ENCODE data around the gene DOHH.

The DOHH gene

GRCh38 chr19:3476830-3477229 is 23.6 kb downstream of the DOHH start:
- DNase-seq = no peak

GRCh38 chr19:3475449-3475848 is 25.0 kb downstream of the DOHH start:
- no peak for DNase-seq

GRCh38 chr19:3474614-3475013 is 25.9 kb downstream of the DOHH start:
- no peak for DNase-seq

GRCh38 chr19:3474010-3474409 is 26.5 kb downstream of the DOHH start:
- no peak for DNase-seq

GRCh38 chr19:3471954-3472655 is 28.4 kb downstream of the DOHH start:
- DNase-seq = peak in 1 of 2 experiments; percentile 38

- DNase-seq = no peak
Observed at GRCh38 chr19:3470500-3471128, 29.9 kb downstream of the DOHH start.

GRCh38 chr19:3469638-3470499 is 30.6 kb downstream of the DOHH start:
- no peak for DNase-seq

- no peak for DNase-seq
Observed at GRCh38 chr19:3468211-3468610, 32.3 kb downstream of the DOHH start.

- no peak for DNase-seq
Observed at GRCh38 chr19:3467437-3468198, 32.9 kb downstream of the DOHH start.

- DNase-seq = no peak
Observed at GRCh38 chr19:3466635-3467034, 33.8 kb downstream of the DOHH start.

- no peak for DNase-seq
Observed at GRCh38 chr19:3465552-3465951, 34.9 kb downstream of the DOHH start.

GRCh38 chr19:3464587-3465235 is 35.8 kb downstream of the DOHH start:
- DNase-seq = no peak

- DNase-seq = no peak
Observed at GRCh38 chr19:3463714-3464586, 36.5 kb downstream of the DOHH start.

- DNase-seq = no peak
Observed at GRCh38 chr19:3462991-3463713, 37.3 kb downstream of the DOHH start.

- no peak for DNase-seq
Observed at GRCh38 chr19:3459965-3460582, 40.4 kb downstream of the DOHH start.

GRCh38 chr19:3459089-3459881 is 41.2 kb downstream of the DOHH start:
- no peak for DNase-seq

GRCh38 chr19:3458229-3459088 is 42.0 kb downstream of the DOHH start:
- no peak for DNase-seq

- no peak for DNase-seq
Observed at GRCh38 chr19:3457528-3458228, 42.8 kb downstream of the DOHH start.

All from stimulated activated CD4-positive, alpha-beta T cell treated with anti-CD3 and anti-CD28 coated beads, Interleukin-4, amount 100 ng/mL, for 4 hours (primary cell).